Fibroblast of skin of right quadriceps (primary cell): ENCODE data around the gene CLDN6.

Experiments used
- DNase-seq: peaks from one replicate; pipeline ENCODE4 v3.0.0-alpha.2; 2013

The CLDN6 gene

GRCh38 chr16:3026609-3027488, 8.9 kb upstream of the CLDN6 start:
- no peak for DNase-seq

DNA sequence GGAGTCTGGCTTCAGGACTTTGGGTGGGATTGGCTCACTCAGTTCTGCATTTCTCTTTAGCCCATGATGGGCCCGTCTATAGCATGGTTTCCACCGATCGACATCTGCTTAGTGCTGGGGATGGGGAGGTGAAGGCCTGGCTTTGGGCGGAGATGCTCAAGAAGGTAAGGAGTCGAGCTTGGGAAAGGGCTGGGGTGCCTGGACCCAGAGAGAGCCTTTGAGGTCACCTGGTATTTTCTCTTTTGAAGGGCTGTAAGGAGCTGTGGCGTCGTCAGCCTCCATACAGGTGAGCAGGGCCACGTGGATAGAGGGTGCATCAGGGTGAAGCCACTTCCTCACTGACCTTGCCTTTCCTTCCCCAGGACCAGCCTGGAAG, 8.0 kb upstream of the CLDN6 start:
- DNase-seq = no peak

- no peak for DNase-seq
Observed at GRCh38 chr16:3025032-3026002, 7.3 kb upstream of the CLDN6 start.

GRCh38 chr16:3023669-3024478, 5.9 kb upstream of the CLDN6 start, which contains the start of the genes HCFC1R1 and THOC6:
Gene HCFC1R1 (minus strand): TSS chr16:3023942. CDS start chr16:3023941, 1 bp downstream.
Gene THOC6 (plus strand): TSS chr16:3024035. CDS start chr16:3024327, 292 bp downstream.
- DNase-seq = peak; percentile 98

- peak; percentile 82 for DNase-seq
Observed at GRCh38 chr16:3023415-3023668, 5.4 kb upstream of the CLDN6 start.

GRCh38 chr16:3022684-3023414, 4.9 kb upstream of the CLDN6 start:
- peak; percentile 63 for DNase-seq

GRCh38 chr16:3022208-3022683, 4.3 kb upstream of the CLDN6 start:
- DNase-seq = peak; percentile 98

GRCh38 chr16:3021449-3022207, 3.6 kb upstream of the CLDN6 start:
- peak; percentile 98 for DNase-seq

GRCh38 chr16:3020604-3021448, 2.8 kb upstream of the CLDN6 start:
- DNase-seq = peak; percentile 93

- DNase-seq = peak; percentile 82
Observed at GRCh38 chr16:3020247-3020603, 2.2 kb upstream of the CLDN6 start, which contains the start of gene TNFRSF12A. Gene TNFRSF12A (plus strand): TSS chr16:3020368. CDS start chr16:3020398, 30 bp downstream.

GRCh38 chr16:3019594-3020246, 1.7 kb upstream of the CLDN6 start:
- no peak for DNase-seq

- no peak for DNase-seq
Observed at GRCh38 chr16:3017344-3017743, 639 bp downstream of the CLDN6 start.

DNA sequence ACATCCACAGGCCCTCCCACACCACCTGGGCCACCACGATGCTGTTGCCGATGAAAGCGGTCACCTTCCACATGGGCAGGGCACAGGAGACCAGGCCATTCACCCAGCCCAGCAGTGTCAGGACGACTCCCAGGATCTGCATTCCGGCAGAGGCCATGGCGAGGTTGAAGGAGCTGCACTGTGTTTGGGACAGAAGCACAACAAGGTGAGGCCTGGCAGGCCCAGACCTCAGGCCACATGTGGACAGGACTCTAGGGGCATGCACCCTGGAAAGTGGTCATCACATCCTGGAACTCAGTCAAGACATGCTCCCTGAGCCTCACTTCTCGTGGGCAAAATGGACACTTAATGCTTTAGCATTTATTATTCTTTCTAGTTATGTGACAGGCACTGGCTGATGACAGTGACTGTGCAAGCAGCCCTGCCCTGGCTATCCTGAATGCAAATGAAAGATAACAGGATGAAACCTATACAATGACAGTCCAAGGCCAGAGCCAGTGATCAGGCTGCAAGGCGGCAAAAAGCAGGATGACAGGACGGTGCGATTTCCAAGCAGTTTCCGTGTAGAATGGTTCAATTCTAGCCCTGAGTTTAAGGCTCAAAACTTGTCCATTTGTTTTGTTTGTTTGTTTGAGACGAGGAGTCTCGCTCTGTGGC, 2.0 kb downstream of the CLDN6 start:
- DNase-seq = no peak

DNA sequence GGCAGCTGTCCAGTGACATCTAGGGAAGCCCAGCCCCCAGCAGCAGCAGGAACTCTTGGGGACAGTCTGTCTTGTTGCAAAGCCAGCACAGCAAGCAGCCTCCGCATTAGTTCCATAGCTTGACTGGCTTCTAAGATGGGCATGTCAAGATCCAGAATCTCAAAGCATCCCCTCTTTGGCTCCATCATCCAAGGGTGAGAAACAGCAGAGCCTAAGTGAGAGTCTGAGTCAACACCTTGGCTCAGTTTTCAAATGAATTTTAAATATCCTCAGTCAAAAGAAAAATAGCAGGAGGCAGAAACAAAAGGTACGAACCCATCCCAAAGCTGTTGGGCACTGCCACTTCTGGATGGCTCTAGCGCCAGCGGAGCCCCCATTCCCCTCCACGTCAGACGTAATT, 3.0 kb downstream of the CLDN6 start:
- DNase-seq = no peak

DNA sequence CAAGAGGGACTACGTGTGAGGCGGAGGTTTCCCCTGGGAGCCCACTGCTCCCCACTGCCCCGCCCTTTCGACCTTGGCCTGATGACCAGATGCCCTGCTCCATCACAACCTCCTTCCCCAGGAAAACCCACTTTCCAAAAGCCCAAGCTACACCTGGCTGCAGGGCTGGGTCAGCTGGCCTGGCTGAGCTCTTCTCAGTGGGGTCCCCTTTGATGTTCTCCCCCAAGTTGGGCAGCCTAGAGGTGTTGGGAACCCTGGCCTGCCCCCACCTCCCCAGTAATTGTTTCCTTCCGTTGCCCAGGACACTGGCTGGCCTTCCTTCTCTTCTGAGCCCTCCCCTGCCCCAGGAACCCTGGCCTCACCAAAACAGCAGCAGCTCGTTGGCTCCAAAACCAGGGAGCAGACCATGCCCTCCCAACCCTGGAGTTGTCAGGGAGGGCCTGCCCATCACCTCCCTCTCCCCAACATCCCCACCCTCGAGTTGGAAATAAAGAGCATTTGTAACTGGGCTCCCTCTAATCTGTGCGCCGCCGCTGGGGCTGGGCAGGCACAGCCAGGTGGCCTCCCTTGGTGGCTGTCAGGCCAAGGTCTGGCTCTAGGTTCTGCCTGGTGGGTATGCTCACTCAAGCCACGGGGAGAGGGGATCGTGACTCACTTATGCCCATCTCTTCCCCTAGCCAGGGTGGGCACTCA, 3.8 kb downstream of the CLDN6 start:
- DNase-seq = no peak

GRCh38 chr16:3013491-3013951, 4.5 kb downstream of the CLDN6 start:
- no peak for DNase-seq

DNA sequence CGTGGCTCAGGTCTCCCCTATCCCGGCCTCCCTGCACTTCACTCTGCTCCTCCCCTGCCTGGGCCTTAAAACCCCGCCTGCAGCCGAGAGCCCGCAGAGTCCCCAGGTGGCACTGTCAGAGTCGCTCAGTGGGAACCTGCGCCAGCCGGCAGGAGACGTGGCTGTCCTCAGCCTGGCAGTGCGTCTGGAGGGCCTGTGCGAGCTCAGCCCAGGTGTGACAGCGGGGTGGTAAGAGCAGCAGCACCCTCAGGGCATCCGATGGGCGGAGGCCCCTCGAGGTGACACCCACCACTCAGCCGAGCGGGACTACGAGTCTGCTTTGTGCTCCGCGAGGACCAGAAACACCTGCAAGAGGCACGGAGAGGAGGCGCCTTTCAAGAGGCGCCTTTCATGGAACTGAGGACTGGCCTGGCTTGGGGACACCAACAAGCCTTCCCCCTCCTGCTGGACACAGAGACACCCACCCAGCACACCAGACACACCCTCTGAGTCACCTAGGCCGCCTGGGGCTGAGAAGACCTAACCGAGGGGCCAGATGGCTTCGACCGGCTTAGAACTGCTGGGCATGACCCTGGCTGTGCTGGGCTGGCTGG, 5.1 kb downstream of the CLDN6 start, which contains the start of gene CLDN9:
TSS of gene CLDN9 (plus strand) at position 96 of the 593 bp plus-strand sequence. CDS start at position 536, 440 bp downstream.
- DNase-seq = no peak

- DNase-seq = no peak
Observed at GRCh38 chr16:3012246-3012645, 5.7 kb downstream of the CLDN6 start.
